Measurements from ENCODE around the gene CSNK1G1.
"Not testable (repeated sequence)": the region's sequence is repeated elsewhere in the genome, so short reads cannot be mapped to it uniquely, and the experiment has no call there.

Gene CSNK1G1

DNA sequence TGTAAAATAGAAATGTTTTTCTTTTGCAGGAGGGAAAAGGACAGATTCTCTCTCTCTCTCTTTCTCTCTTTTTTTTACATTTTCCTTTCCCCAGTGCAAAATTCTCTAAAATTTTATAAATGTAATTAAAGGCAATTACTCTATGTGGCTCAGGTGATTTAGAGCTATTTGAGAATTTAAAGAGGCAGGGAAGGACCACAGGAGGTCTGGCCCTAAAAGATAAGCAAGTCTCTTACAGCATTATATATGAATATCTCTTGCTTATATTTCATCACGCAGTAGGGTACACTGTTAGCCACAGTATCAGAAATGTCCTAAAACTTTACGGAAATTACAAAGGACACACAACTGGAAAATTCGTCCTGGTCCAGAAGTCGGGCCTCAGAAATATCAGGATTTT is 122.7 kb downstream of the CSNK1G1 start:
- Histone ChIP-seq H3K9ac (no peak overlapping the region), H3K4me2 (no peak overlapping the region), H3K4me1 (0 out of 2 replicates have a peak, but pooled peaks cover 1% of the 10 kb centered on the region), H3K9me3 (no peaks in the 10 kb centered on the region), H3K27ac (no peak overlapping the region), H3K36me3 (peaks cover 6% of the 10 kb centered on the region; the same call in 1 of the 2 replicates), H4K20me1 (peaks cover 6% of the 10 kb centered on the region; the same call in 1 of the 2 replicates), H3K27me3 (no peaks in the 10 kb centered on the region), H3K4me3 (no peak overlapping the region)
- TF ChIP-seq Cebpa-rat (IDR thresholded peaks at IDR 0.05): no peak

DNA sequence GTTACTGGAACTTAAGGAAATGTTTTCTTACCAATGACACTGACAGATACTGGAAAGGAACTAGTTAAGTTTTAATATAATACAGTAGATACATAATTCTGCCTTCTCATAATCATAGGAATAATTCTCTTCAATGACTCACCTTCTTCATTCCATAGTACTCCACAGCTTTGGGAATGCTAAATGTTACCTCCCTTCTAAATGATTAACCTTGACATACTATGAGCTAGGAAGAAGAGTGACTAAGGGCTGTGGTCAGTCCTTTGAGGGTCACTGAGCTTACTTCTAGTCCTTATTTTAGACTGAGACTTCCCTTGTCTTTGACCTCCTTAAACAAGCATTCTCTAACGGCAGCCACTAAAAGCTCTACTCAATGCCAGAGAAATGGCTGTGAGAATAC is 123.6 kb downstream of the CSNK1G1 start:
- no peak overlapping the region for H3K4me2 ChIP-seq
- H3K9me3 ChIP-seq: no peaks in the 10 kb centered on the region
- peaks cover 6% of the 10 kb centered on the region; the same call in 1 of the 2 replicates for H4K20me1 ChIP-seq
- H3K4me3 ChIP-seq: no peak overlapping the region
- H3K27me3 ChIP-seq: no peaks in the 10 kb centered on the region
- TF ChIP-seq Cebpa-rat (IDR thresholded peaks at IDR 0.05): no peak
- H3K9ac ChIP-seq: no peak overlapping the region
- H3K36me3 ChIP-seq: peaks cover 9% of the 10 kb centered on the region; the same call in 1 of the 2 replicates
- no peak overlapping the region for H3K27ac ChIP-seq
- H3K4me1 ChIP-seq: 0 out of 2 replicates have a peak, but pooled peaks cover 7% of the 10 kb centered on the region

DNA sequence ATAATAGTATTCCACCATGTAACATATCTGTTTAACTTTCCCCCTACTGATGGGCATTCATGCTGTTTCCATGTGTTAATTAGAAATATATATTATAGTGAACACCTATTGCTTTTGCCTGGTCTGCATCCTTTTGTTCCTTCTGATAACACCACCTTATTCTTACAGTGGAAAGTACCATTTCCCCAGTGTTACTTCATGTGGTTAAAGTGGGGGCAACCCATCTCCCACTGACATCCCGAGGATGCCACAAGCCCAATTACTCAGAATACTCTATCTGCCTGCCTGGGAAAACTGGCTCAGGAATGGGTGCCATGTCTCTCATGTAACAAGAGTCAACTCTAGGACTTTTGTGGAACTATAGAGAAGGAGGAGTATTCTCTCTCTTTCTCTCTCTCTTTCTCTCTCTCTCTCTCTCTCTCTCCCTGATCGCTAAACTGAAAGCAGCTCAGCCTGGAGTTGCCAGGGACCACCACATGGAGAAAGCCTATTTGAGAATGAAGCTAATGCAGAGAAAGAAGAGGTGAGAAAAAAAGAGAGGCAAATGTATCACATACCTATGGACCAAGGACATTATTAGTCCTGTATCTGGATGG is 126.7 kb downstream of the CSNK1G1 start:
- H3K36me3 ChIP-seq: peaks cover 22% of the 10 kb centered on the region
- H3K4me1 ChIP-seq: 0 out of 2 replicates have a peak, but pooled peaks cover 7% of the 10 kb centered on the region
- peaks cover 14% of the 10 kb centered on the region for H3K9me3 ChIP-seq
- no peak overlapping the region for H3K4me2 ChIP-seq
- H3K27ac ChIP-seq: no peak overlapping the region
- TF ChIP-seq Cebpa-rat (IDR thresholded peaks at IDR 0.05): no peak
- no peak overlapping the region for H3K4me3 ChIP-seq
- H4K20me1 ChIP-seq: 0 out of 2 replicates have a peak, but pooled peaks cover 6% of the 10 kb centered on the region
- H3K27me3 ChIP-seq: no peaks in the 10 kb centered on the region
- H3K9ac ChIP-seq: no peak overlapping the region

DNA sequence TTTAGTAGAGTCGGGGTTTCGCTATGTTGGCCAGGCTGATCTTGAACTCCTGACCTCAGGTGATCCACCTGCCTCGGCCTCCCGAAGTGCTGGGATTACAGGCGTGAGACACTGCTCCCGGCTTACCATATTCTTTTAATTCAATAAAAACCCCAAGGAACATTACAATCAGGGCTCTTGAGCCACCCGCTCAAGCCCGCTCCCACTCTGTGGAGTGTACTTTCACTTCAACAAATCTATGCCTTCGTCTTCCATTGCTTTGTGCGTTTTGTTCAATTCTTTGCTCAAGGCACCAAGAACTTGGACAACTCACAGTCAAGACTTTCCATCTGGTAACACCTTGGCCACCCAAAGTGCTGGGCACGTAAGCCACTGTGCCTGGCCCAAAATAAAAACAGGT is 130.2 kb downstream of the CSNK1G1 start:
- Histone ChIP-seq H3K4me1 (0 out of 2 replicates have a peak, but pooled peaks cover 7% of the 10 kb centered on the region), H3K9me3 (peaks cover 14% of the 10 kb centered on the region), H3K27ac (no peak overlapping the region), H4K20me1 (no peaks in the 10 kb centered on the region), H3K4me2 (no peak overlapping the region), H3K4me3 (no peak overlapping the region), H3K27me3 (no peaks in the 10 kb centered on the region), H3K36me3 (peaks cover 22% of the 10 kb centered on the region), H3K9ac (no peak overlapping the region)
- TF ChIP-seq Cebpa-rat (IDR thresholded peaks at IDR 0.05): no peak

DNA sequence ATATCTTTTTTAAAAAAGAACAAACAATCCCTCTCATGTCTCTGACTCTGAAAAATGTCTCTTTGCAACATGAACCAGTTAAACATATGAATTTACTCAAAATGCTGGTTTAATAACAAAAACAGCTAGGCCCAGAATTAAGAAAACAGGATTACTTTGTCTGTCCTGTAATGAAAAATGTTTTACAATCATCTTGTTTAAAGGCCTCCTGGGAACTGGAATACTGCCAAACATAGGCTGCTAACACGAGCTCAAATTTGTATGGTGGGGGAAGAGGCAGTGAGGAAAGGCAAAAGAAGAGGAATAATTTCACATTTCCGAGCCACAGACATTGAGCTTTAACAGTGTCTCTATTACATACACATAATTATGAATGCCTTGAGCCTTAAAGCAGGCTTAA is 131.5 kb downstream of the CSNK1G1 start:
- TF ChIP-seq Cebpa-rat (IDR thresholded peaks at IDR 0.05): no peak
- no peak overlapping the region for H3K4me2 ChIP-seq

DNA sequence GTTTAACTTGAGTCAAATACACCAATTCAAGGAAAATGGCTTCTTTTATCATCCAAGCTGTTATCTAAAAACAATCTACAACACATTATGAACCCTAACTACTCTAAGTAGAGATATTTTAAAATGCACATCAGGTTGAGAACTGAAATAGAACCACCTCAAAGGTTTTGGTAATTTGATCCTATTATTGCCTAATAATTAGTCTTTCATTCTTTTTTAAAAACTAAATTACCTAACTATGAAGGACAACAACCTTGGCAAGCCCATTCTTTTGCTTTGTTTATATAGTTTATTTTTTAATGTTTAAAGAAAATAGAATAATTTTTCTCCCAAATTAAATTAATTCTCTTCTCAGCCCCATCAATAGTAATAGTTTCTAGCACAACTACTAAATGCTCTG is 132.1 kb downstream of the CSNK1G1 start:
- Histone ChIP-seq H3K27ac (no peak overlapping the region), H3K4me2 (no peak overlapping the region), H3K4me3 (no peak overlapping the region), H3K9me3 (peaks cover 14% of the 10 kb centered on the region), H3K27me3 (no peaks in the 10 kb centered on the region), H3K9ac (no peak overlapping the region), H3K4me1 (0 out of 2 replicates have a peak, but pooled peaks cover 7% of the 10 kb centered on the region), H3K36me3 (peaks cover 22% of the 10 kb centered on the region), H4K20me1 (no peaks in the 10 kb centered on the region)
- no peak for TF ChIP-seq Cebpa-rat (IDR thresholded peaks at IDR 0.05)

More for the DNA sequence above, 131.5 kb downstream of the CSNK1G1 start:
- Histone ChIP-seq H3K36me3 (peaks cover 22% of the 10 kb centered on the region), H3K9me3 (peaks cover 14% of the 10 kb centered on the region), H3K4me3 (no peak overlapping the region), H3K27ac (no peak overlapping the region), H3K27me3 (no peaks in the 10 kb centered on the region), H3K9ac (no peak overlapping the region), H4K20me1 (no peaks in the 10 kb centered on the region), H3K4me1 (0 out of 2 replicates have a peak, but pooled peaks cover 7% of the 10 kb centered on the region)

DNA sequence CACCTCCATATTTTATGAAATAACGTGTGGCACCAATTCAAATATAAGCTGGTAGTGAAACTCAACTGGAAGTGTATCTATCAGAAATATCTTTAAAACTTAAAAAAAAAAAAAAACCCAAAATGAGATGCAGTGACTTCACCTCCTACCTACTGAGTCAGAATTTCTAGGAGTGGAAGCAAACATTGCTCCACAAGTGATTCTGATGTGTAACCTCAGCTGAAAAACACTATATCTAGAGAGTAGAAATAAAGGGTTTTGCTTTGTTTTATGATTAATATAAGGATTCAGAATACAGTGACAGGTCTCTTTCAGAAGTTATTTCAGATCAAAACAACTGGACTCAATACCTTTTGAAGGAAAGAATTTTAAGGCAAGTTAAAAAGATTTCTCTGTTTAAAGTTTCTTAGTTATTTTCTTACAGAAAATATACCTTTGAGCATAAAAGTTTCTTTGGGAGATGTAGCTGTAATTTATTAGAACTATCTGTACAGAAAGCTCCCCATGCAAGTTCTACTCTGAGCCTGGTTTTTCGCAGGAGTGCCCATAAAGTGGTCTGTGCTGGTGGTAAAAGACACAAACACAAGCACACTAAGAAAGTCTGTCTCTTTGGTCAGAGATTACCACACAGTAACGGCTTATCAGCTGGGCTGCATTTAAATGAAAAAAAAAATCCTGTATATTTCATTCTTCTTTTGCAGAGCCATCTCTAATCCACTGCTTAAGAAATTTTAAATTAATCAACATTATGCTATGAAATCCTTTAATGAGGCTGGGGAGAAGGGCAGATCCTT is 133.2 kb downstream of the CSNK1G1 start:
- Histone ChIP-seq H3K27me3 (no peaks in the 10 kb centered on the region), H4K20me1 (no peaks in the 10 kb centered on the region), H3K4me2 (no peak overlapping the region), H3K9ac (no peak overlapping the region), H3K36me3 (peaks cover 13% of the 10 kb centered on the region), H3K4me1 (0 out of 2 replicates have a peak, but pooled peaks cover under 1% of the 10 kb centered on the region), H3K9me3 (peaks cover 14% of the 10 kb centered on the region), H3K27ac (no peak overlapping the region), H3K4me3 (no peak overlapping the region)
- no peak for TF ChIP-seq Cebpa-rat (IDR thresholded peaks at IDR 0.05)

DNA sequence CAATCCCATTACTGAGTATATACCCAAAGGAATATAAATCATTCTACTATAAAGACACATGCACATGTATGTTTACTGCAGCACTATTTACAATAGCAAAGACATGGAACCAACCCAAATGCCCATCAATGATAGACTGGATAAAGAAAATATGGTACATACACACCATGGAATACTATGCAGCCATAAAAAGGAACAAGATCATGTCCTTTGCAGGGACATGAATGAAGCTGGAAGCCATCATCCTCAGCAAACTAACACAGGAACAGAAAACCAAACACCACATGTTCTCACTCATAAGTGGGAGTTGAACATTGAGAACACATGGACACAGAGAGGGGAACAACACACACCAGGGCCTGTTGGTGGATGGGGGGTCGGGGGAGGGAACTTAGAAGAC is 134.1 kb downstream of the CSNK1G1 start:
- Histone ChIP-seq H3K36me3 (peaks cover 13% of the 10 kb centered on the region), H3K9me3 (peaks cover 14% of the 10 kb centered on the region)
- not testable (repeated sequence) for H4K20me1 ChIP-seq, H3K4me2 ChIP-seq, H3K9ac ChIP-seq, H3K27me3 ChIP-seq, H3K4me3 ChIP-seq, H3K4me1 ChIP-seq, H3K27ac ChIP-seq

DNA sequence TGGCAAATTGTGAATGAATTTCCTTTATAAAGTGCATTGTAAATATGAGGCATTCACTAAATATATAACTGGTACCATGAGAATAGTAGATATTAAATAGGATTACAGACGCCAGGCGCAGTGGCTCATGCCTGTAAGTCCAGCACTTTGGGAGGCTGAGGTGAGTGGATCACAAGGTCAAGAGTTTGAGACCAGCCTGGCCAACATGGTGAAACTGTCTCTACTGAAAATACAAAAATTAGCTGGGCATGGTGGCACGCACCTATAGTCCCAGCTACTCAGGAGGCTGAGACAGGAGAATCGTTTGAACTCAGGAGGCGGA is 138.6 kb downstream of the CSNK1G1 start:
- H3K9me3 ChIP-seq, H3K27me3 ChIP-seq, H3K27ac ChIP-seq, H3K4me3 ChIP-seq, H3K4me1 ChIP-seq, H4K20me1 ChIP-seq, H3K9ac ChIP-seq, H3K4me2 ChIP-seq: not testable (repeated sequence)
- peaks cover 24% of the 10 kb centered on the region for H3K36me3 ChIP-seq

DNA sequence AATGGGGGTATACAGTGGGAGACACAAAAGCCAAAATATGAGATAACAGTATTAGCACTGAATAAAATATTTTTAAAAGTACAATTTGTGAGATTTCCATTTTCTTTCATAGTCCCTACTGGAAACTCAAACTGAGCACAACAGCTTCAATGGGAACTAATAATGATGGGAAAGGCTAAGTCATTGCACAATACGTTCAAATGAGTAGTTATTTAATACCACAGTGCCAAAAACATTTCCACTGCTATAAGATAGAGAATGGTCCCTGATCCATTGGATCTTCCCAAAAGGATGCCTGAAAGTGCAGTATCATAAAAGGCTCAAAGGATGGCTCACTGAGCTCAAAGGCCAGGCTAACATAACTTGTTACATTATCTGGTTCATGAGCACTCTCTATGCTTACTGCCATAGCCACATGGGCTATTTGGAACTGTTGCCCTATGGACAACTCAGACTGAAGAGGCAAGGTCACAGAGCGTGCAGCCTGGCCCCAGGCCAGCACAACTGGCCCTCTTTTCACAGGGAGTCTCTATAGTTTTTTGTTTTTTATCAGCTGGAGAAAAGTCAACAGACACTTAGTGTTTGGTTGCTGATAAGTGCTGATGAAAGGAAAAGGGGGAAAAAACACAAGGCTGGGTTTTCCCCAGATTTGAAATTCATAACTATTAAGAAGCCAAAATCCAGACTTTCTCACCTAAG is 139.1 kb downstream of the CSNK1G1 start:
- Histone ChIP-seq H3K9ac (no peak overlapping the region), H3K9me3 (no peaks in the 10 kb centered on the region), H4K20me1 (no peaks in the 10 kb centered on the region), H3K4me2 (no peak overlapping the region), H3K27me3 (no peaks in the 10 kb centered on the region), H3K27ac (no peak overlapping the region), H3K4me1 (no peaks in the 10 kb centered on the region), H3K4me3 (no peak overlapping the region), H3K36me3 (peaks cover 26% of the 10 kb centered on the region)
- no peak for TF ChIP-seq Cebpa-rat (IDR thresholded peaks at IDR 0.05)

Data from BLaER1 (cell line).